PC-9 (cell line): Measurements from ENCODE around the gene NOX3. TPM values are rescaled to one million over a fixed set of nuclear protein-coding genes. Genes with fewer than 3 reads are reported as not detected.

Experiments
- BruUV-seq: library from RNA; stranded (reverse); fragments of 400-500 nt; replicated peaks from 2 replicates; lab custom pipeline; 2021; lab: Mats Ljungman, UMichigan
- CTCF ChIA-PET: fragments of 300-600 bp; sonication (Branson Sonifier 250); formaldehyde crosslinking; loops from one replicate; lab custom pipeline; 2022; ENCODE audit warnings: antibody characterized with exemption; lab: Charles Lee
- POLR2A ChIA-PET: fragments of 300-600 bp; sonication (Branson Sonifier 250); formaldehyde crosslinking; loops from one replicate; lab custom pipeline; 2022; ENCODE audit warnings: antibody characterized with exemption; ENCODE audit not compliant: unreplicated experiment; lab: Charles Lee
- DNase-seq, 2 experiments: peaks; one replicate each; pipeline versions ENCODE4 v3.0.0 to v3.0.0-alpha.2; 2015 to 2022; ENCODE audit warnings: mixed read lengths in 1 of 2
- H2AFZ ChIP-seq: fragments of 200-600 bp; sonication (generic); 2 replicates; pipeline ENCODE4 v1.8.1; 2017; ENCODE audit warnings: antibody characterized with exemption
- H3F3A ChIP-seq: fragments of 200-600 bp; sonication (generic); 2 replicates; pipeline ENCODE4 v1.8.1; 2017; ENCODE audit warnings: antibody characterized with exemption, mild to moderate bottlenecking, low read depth; ENCODE audit not compliant: insufficient read depth
- H3K27ac ChIP-seq: fragments of 200-600 bp; sonication (generic); 2 replicates; pipeline ENCODE4 v1.6.1; 2016; ENCODE audit warnings: mixed run types
- H3K27me3 ChIP-seq: fragments of 200-600 bp; sonication (generic); 2 replicates; pipeline ENCODE4 v1.6.1; 2016; ENCODE audit warnings: low read depth, mixed run types; ENCODE audit not compliant: insufficient read depth
- H3K36me3 ChIP-seq: fragments of 200-600 bp; sonication (generic); 2 replicates; pipeline ENCODE4 v1.6.1; 2016; ENCODE audit warnings: low read depth, mixed run types
- H3K4me1 ChIP-seq: fragments of 200-600 bp; sonication (generic); replicated peaks from 2 replicates; pipeline ENCODE4 v1.6.1; 2016; ENCODE audit warnings: mixed run types; ENCODE audit not compliant: insufficient read depth
- H3K4me2 ChIP-seq: fragments of 200-600 bp; sonication (generic); 2 replicates; pipeline ENCODE4 v1.6.1; 2017; ENCODE audit warnings: mixed run types
- H3K4me3 ChIP-seq: fragments of 200-600 bp; sonication (generic); 2 replicates; pipeline ENCODE4 v1.6.1; 2016; ENCODE audit warnings: mixed run types
- H3K79me2 ChIP-seq: fragments of 200-600 bp; sonication (generic); 2 replicates; pipeline ENCODE4 v1.6.1; 2017; ENCODE audit warnings: low read depth, mixed run types
- H3K9me2 ChIP-seq: fragments of 200-600 bp; sonication (generic); 2 replicates; pipeline ENCODE4 v1.8.1; 2017; ENCODE audit warnings: mild to moderate bottlenecking; ENCODE audit not compliant: insufficient read depth
- H3K9me3 ChIP-seq: fragments of 200-600 bp; sonication (generic); 2 replicates; pipeline ENCODE4 v1.8.1; 2016; ENCODE audit warnings: low read depth; ENCODE audit not compliant: insufficient read depth
- H4K20me1 ChIP-seq: fragments of 200-600 bp; sonication (generic); 2 replicates; pipeline ENCODE4 v1.8.1; 2017; ENCODE audit not compliant: insufficient read depth
- CTCF ChIP-seq: fragments of 200-600 bp; sonication (generic); conservative IDR thresholded peaks from 2 replicates; pipeline ENCODE4 v1.6.1; 2017; ENCODE audit warnings: mixed run types, antibody characterized with exemption, mild to moderate bottlenecking, moderate library complexity
- EZH2 ChIP-seq: fragments of 200-600 bp; sonication (generic); IDR thresholded peaks from 2 replicates; pipeline ENCODE4 v1.8.0; 2017; ENCODE audit warnings: antibody characterized with exemption, low read depth
- intact Hi-C: fragments of 100-400 bp; cut with micrococcal nuclease; formaldehyde crosslinking; loops from one replicate; pipeline ENCODE4 v1.10.0; 2022; ENCODE audit not compliant: unreplicated experiment
- total RNA-seq: library from RNA; stranded (reverse); gene quantifications from 2 replicates; pipeline ENCODE4 v1.2.3, GENCODE V29; 2021

The NOX3 gene
- total RNA-seq, 1 experiment from 2014 or later, result not detected

- Histone ChIP-seq H2AFZ (no peak overlapping the region), H3K27ac (no peak overlapping the region), H3K79me2 (no peaks in the 10 kb centered on the region), H3K9me2 (no peaks in the 10 kb centered on the region), H3K27me3 (no peaks in the 10 kb centered on the region), H3F3A (no peaks in the 10 kb centered on the region), H3K9me3 (no peaks in the 10 kb centered on the region), H3K4me2 (no peak overlapping the region), H3K4me1 (peaks cover 4% of the 10 kb centered on the region), H3K36me3 (no peaks in the 10 kb centered on the region), H4K20me1 (no peaks in the 10 kb centered on the region), H3K4me3 (no peak overlapping the region)
- BruUV-seq, result no TSS peak
- intact Hi-C loops, result no loop called here
- TF ChIP-seq CTCF (no peak), EZH2 (no peak)
- ChIA-PET CTCF (no interaction called here), POLR2A (no interaction called here)
- DNase-seq, result no peak
Observed at GRCh38 chr6:155412335-155412734, 43.3 kb downstream of the NOX3 start.

GRCh38 chr6:155411154-155412052 is 44.2 kb downstream of the NOX3 start:
- H3K4me2 ChIP-seq, result no peak overlapping the region
- no peak overlapping the region for H3K27ac ChIP-seq
- no peaks in the 10 kb centered on the region for H3K9me3 ChIP-seq
- H4K20me1 ChIP-seq, result no peaks in the 10 kb centered on the region
- no peaks in the 10 kb centered on the region for H3F3A ChIP-seq
- CTCF ChIA-PET, result interaction anchor here (0.5 kb wide), 1 partner anchor 1864 kb away, joined by 3 read pairs; no protein-coding TSS in a partner anchor
- no peaks in the 10 kb centered on the region for H3K9me2 ChIP-seq
- no TSS peak for BruUV-seq
- no peaks in the 10 kb centered on the region for H3K36me3 ChIP-seq
- no peak overlapping the region for H2AFZ ChIP-seq
- POLR2A ChIA-PET, result no interaction called here
- no peaks in the 10 kb centered on the region for H3K79me2 ChIP-seq
- TF ChIP-seq EZH2 (no peak), CTCF (no peak)
- H3K27me3 ChIP-seq, result no peaks in the 10 kb centered on the region
- no peak overlapping the region for H3K4me3 ChIP-seq
- no peaks in the 10 kb centered on the region for H3K4me1 ChIP-seq
- intact Hi-C loops, result no loop called here
- DNase-seq, result no peak

GRCh38 chr6:155409391-155409790 is 46.2 kb downstream of the NOX3 start:
- Histone ChIP-seq H3K4me3 (no peak overlapping the region), H3K9me2 (no peaks in the 10 kb centered on the region)

More at GRCh38 chr6:155409391-155409790, 46.2 kb downstream of the NOX3 start:
- TF ChIP-seq EZH2 (no peak), CTCF (no peak)
- Histone ChIP-seq H3K4me1 (no peaks in the 10 kb centered on the region), H3K4me2 (no peak overlapping the region), H3K27ac (no peak overlapping the region), H3K79me2 (no peaks in the 10 kb centered on the region), H3K9me3 (no peaks in the 10 kb centered on the region), H2AFZ (no peak overlapping the region), H3F3A (no peaks in the 10 kb centered on the region), H3K27me3 (no peaks in the 10 kb centered on the region), H3K36me3 (no peaks in the 10 kb centered on the region), H4K20me1 (no peaks in the 10 kb centered on the region)
- CTCF ChIA-PET, result no interaction called here
- DNase-seq, result no peak
- BruUV-seq, result no TSS peak
- intact Hi-C loops, result no loop called here
- POLR2A ChIA-PET, result interaction anchor here (0.6 kb wide), 1 partner anchor 219 kb away, joined by 3 read pairs; no protein-coding TSS in a partner anchor
